Measurements from ENCODE around the gene LDHD. TPM values are rescaled to one million over a fixed set of nuclear protein-coding genes. Genes with fewer than 3 reads are reported as not detected.
A peak's percentile ranks its signal among the peaks of the same experiment; 100 is the strongest.

LDHD gene
- total and polyA plus RNA-seq, 5 donors from 2014 or later: 0.10 to 0.32 (median 0.15) TPM; not detected in 2

DNA sequence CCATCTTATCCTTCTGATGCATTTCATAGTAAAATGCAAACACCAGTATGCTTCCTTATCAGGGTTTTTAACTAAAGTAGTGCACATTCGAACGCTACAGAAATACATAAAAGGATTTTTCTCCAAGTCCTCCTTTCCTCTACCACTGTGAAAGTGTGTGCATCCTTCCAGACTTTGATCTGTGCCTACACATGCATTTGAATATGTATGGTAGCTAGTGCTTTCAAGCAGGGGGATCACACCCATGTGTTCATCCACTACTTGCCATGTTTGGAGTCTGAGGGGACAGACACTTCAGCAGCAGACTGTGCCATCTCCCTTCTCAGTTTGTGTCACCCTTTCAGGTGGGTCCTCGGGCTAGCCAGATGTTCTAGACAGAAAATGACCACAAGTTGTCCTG, 14.9 kb downstream of the LDHD start:
- DNase-seq (no peak), ATAC-seq (ENCODE audit: low read depth in 2 of 2) (no peak)
- H3K4me1 ChIP-seq (ENCODE audit: control insufficient read depth, insufficient read depth, low read length, poor library complexity, severe bottlenecking): peaks cover 52% of the 10 kb centered on the region
- H3K9me3 ChIP-seq (ENCODE audit: control insufficient read depth in 2 of 2, low read length in 2 of 2): no peaks in the 10 kb centered on the region
- Mint-ChIP-seq H3K9me3 (peaks cover 0 to 3% (median 0%) of the 10 kb centered on the region in 7 donors), H3K36me3 (no peaks in the 10 kb centered on the region), H3K27ac (peak overlapping the region in 2 of 3 donors; percentile 55 to 77), H3K27me3 (no peaks in the 10 kb centered on the region), H3K4me1 (peaks cover 6 to 62% (median 40%) of the 10 kb centered on the region in 4 donors), H3K4me3 (no peak overlapping the region)
- no peaks in the 10 kb centered on the region for H3K36me3 ChIP-seq (ENCODE audit: control insufficient read depth, insufficient read depth, low read length)
- H3K27me3 ChIP-seq (ENCODE audit: control insufficient read depth, insufficient read depth, low read length): no peaks in the 10 kb centered on the region
- H3K4me3 ChIP-seq (ENCODE audit: low read depth, low read length): no peak overlapping the region
- H3K27ac ChIP-seq (ENCODE audit: insufficient read depth, low read length, poor library complexity, severe bottlenecking): no peak overlapping the region

- Histone ChIP-seq H3K4me3 (ENCODE audit: low read depth, low read length) (no peak overlapping the region), H3K27ac (ENCODE audit: insufficient read depth, low read length, poor library complexity, severe bottlenecking) (peak overlapping the region; percentile 93), H3K4me1 (ENCODE audit: control insufficient read depth, insufficient read depth, low read length, poor library complexity, severe bottlenecking) (peaks cover 42% of the 10 kb centered on the region), H3K9me3 (ENCODE audit: control insufficient read depth in 2 of 2, low read length in 2 of 2) (no peaks in the 10 kb centered on the region), H3K36me3 (ENCODE audit: control insufficient read depth, insufficient read depth, low read length) (no peaks in the 10 kb centered on the region), H3K27me3 (ENCODE audit: control insufficient read depth, insufficient read depth, low read length) (no peaks in the 10 kb centered on the region)
- Mint-ChIP-seq H3K9me3 (peaks cover 0 to 3% (median 0%) of the 10 kb centered on the region in 7 donors), H3K27me3 (no peaks in the 10 kb centered on the region), H3K4me3 (peak overlapping the region in 1 of 4 donors; percentile 78), H3K27ac (peak overlapping the region; percentile 71 to 93 (median 88)), H3K36me3 (no peaks in the 10 kb centered on the region), H3K4me1 (peaks cover 6 to 55% (median 37%) of the 10 kb centered on the region in 4 donors)
- DNase-seq: no peak
- no peak for ATAC-seq (ENCODE audit: low read depth in 2 of 2)
Observed at GRCh38 chr16:75100603-75100990, 16.0 kb downstream of the LDHD start.

DNA sequence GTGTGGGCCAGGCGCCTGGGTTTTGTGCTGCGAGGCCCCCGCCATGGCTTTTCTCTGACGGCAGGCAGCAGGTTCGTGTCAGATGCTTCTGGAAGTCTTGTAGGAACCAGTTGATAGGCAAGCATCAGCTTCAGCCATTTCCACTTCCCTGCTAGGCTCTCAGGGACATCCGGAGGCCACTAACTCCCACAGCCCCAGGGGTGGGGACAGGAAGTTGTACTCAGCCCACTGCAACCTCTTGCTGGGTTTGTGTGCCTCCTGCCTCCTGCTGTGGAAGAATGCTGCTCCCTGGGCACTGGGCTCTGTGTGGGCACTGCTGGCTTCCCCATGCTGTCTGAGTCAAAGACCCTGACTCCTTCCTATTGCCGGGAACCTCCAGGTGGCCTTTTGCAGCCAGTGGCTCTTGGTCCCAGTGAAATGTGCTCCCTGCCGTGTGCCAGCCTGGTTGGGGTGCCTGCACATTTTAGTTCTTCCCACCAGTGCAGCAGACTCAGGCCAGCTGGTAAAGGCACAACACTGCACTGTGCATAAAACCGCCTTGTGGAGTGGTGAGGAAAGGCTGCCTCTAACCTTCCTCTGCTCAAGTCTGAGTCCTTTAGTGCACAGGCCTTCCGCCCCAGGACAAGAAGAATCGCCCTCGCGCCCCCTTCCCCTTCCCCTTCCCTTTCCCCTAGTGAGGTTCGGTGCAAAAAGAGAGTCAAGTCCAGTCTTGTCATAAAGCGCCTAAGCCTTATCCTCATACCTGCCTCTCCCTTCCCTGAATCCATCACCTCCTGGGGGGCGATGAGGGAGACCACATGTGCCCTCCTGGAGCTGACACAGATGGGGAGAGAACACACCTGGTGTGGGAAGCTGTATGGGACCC, 16.6 kb downstream of the LDHD start:
- peaks cover 6 to 50% (median 34%) of the 10 kb centered on the region in 4 donors for H3K4me1 Mint-ChIP-seq
- Histone ChIP-seq H3K9me3 (ENCODE audit: control insufficient read depth in 2 of 2, low read length in 2 of 2) (no peaks in the 10 kb centered on the region), H3K4me1 (ENCODE audit: control insufficient read depth, insufficient read depth, low read length, poor library complexity, severe bottlenecking) (peaks cover 36% of the 10 kb centered on the region), H3K36me3 (ENCODE audit: control insufficient read depth, insufficient read depth, low read length) (no peaks in the 10 kb centered on the region), H3K27me3 (ENCODE audit: control insufficient read depth, insufficient read depth, low read length) (no peaks in the 10 kb centered on the region), H3K27ac (ENCODE audit: insufficient read depth, low read length, poor library complexity, severe bottlenecking) (peak overlapping the region; percentile 93), H3K4me3 (ENCODE audit: low read depth, low read length) (peak overlapping the region; percentile 37)
- H3K36me3 Mint-ChIP-seq: no peaks in the 10 kb centered on the region
- H3K27ac Mint-ChIP-seq: peak overlapping the region; percentile 88 to 93 (median 93)
- ATAC-seq (ENCODE audit: low read depth in 2 of 2): peak; percentile 56 to 61
- peak overlapping the region; percentile 50 to 82 (median 68) for H3K4me3 Mint-ChIP-seq
- H3K9me3 Mint-ChIP-seq: peaks cover 0 to 3% (median 0%) of the 10 kb centered on the region in 7 donors
- DNase-seq: peak; percentile 20 to 75 (median 28)
- no peaks in the 10 kb centered on the region for H3K27me3 Mint-ChIP-seq

- Histone ChIP-seq H3K9me3 (ENCODE audit: control insufficient read depth in 2 of 2, low read length in 2 of 2) (no peaks in the 10 kb centered on the region), H3K4me1 (ENCODE audit: control insufficient read depth, insufficient read depth, low read length, poor library complexity, severe bottlenecking) (peaks cover 35% of the 10 kb centered on the region), H3K27ac (ENCODE audit: insufficient read depth, low read length, poor library complexity, severe bottlenecking) (peak overlapping the region; percentile 93), H3K27me3 (ENCODE audit: control insufficient read depth, insufficient read depth, low read length) (no peaks in the 10 kb centered on the region), H3K36me3 (ENCODE audit: control insufficient read depth, insufficient read depth, low read length) (no peaks in the 10 kb centered on the region), H3K4me3 (ENCODE audit: low read depth, low read length) (peak overlapping the region; percentile 57)
- ATAC-seq (ENCODE audit: low read depth in 2 of 2) (no peak), DNase-seq (no peak)
- peak overlapping the region; percentile 50 to 82 (median 76) for H3K4me3 Mint-ChIP-seq
- H3K4me1 Mint-ChIP-seq: peaks cover 6 to 50% (median 34%) of the 10 kb centered on the region in 4 donors
- no peaks in the 10 kb centered on the region for H3K36me3 Mint-ChIP-seq
- peak overlapping the region; percentile 93 to 95 (median 93) for H3K27ac Mint-ChIP-seq
- H3K9me3 Mint-ChIP-seq: peaks cover 0 to 3% (median 0%) of the 10 kb centered on the region in 7 donors
- H3K27me3 Mint-ChIP-seq: no peaks in the 10 kb centered on the region
Observed at GRCh38 chr16:75099075-75099667, 17.4 kb downstream of the LDHD start.

DNA sequence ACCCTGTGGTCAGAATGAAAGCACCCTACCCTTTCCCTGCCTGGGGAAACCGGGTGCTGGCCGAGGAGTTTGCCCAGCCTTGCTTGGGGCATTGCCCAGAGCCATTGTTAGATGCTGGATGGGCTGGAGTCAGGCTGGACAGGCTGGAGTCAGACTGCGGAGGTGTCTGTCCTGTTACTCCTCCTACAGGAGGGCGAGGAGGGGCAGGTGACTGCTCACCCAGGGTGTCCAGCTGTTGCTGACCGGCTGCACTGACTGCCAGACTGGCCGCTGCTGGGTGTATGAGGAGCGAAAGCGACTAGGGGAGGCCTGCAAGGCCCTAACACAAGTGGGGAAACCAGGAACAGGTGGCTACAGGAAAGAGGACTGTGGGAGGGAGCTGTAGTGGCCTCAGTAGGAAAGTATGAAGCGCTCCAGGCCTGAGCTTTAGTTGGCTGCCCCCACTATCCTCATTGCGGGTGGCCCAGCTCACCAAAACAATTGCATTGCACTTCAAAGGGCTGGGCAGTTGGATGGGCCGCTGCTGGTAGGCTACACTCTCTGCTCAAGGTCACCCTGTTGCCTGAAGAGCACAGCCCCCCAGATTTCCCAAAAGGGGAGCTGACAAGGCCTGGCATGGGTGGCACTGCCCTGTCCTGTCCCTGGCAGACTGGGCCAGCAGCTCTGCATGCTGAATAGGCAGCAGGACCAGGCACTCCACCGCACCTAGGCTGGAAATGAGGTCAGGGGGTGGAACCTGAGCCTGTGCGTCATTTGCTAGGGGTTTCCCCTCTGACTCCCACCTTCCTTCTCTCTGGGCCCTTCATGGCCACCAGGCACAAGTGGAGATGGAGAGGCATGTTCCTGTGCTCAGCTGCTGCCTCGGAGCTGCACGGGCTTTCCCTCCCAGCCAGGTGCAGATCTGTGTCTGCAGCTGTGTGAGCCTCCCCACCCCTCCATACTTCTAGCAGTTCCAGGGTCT, 18.4 kb downstream of the LDHD start:
- peaks cover 0 to 2% (median 0%) of the 10 kb centered on the region in 7 donors for H3K9me3 Mint-ChIP-seq
- Histone ChIP-seq H3K27ac (ENCODE audit: insufficient read depth, low read length, poor library complexity, severe bottlenecking) (peak overlapping the region; percentile 93), H3K4me3 (ENCODE audit: low read depth, low read length) (peak overlapping the region; percentile 57), H3K9me3 (ENCODE audit: control insufficient read depth in 2 of 2, low read length in 2 of 2) (no peaks in the 10 kb centered on the region), H3K36me3 (ENCODE audit: control insufficient read depth, insufficient read depth, low read length) (no peaks in the 10 kb centered on the region), H3K27me3 (ENCODE audit: control insufficient read depth, insufficient read depth, low read length) (no peaks in the 10 kb centered on the region), H3K4me1 (ENCODE audit: control insufficient read depth, insufficient read depth, low read length, poor library complexity, severe bottlenecking) (peaks cover 35% of the 10 kb centered on the region)
- H3K27me3 Mint-ChIP-seq: no peaks in the 10 kb centered on the region
- DNase-seq (peak; percentile 57 to 73 (median 72)), ATAC-seq (ENCODE audit: low read depth in 2 of 2) (peak; percentile 89 to 90)
- H3K4me1 Mint-ChIP-seq: peaks cover 6 to 50% (median 34%) of the 10 kb centered on the region in 4 donors
- H3K4me3 Mint-ChIP-seq: peak overlapping the region; percentile 39 to 75 (median 66)
- H3K36me3 Mint-ChIP-seq: no peaks in the 10 kb centered on the region
- H3K27ac Mint-ChIP-seq: peak overlapping the region; percentile 93 to 95 (median 93)

DNA sequence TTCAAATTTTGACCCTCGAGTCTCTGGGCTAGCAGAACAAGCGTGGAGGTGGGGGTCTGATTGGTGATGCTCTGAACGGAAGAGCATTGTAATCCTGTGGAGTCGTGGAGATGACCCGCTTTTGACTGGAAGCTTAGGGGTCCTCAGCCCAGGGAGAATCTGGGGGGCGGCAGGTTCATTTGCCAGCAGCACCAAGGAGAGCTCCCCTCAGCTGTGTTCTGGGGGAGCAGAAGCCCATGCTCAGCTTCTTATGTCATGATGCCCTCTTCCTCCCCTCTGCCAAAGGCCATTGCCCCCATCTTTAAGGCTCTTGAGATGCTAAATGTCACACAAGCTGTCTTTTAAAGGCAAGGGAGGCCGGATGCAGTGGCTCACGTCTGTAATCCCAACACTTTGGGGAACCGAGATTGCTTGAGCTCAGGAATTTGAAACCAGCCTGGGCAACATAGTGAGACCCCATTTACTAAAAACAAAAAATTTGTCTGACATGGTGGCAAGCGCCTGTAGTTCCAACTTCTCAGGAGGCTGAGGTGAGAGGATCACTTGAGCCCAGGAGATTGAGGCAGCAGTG, 19.3 kb downstream of the LDHD start:
- peaks cover 6 to 46% (median 29%) of the 10 kb centered on the region in 4 donors for H3K4me1 Mint-ChIP-seq
- H3K4me1 ChIP-seq (ENCODE audit: control insufficient read depth, insufficient read depth, low read length, poor library complexity, severe bottlenecking): peaks cover 35% of the 10 kb centered on the region
- DNase-seq (no peak), ATAC-seq (ENCODE audit: low read depth in 2 of 2) (no peak)
- H3K4me3 Mint-ChIP-seq: peak overlapping the region in 1 of 4 donors; percentile 43
- no peaks in the 10 kb centered on the region for H3K27me3 Mint-ChIP-seq
- no peaks in the 10 kb centered on the region for H3K9me3 ChIP-seq (ENCODE audit: control insufficient read depth in 2 of 2, low read length in 2 of 2)
- no peak overlapping the region for H3K4me3 ChIP-seq (ENCODE audit: low read depth, low read length)
- peak overlapping the region; percentile 71 to 87 (median 74) for H3K27ac Mint-ChIP-seq
- no peaks in the 10 kb centered on the region for H3K36me3 ChIP-seq (ENCODE audit: control insufficient read depth, insufficient read depth, low read length)
- peak overlapping the region; percentile 93 for H3K27ac ChIP-seq (ENCODE audit: insufficient read depth, low read length, poor library complexity, severe bottlenecking)
- H3K27me3 ChIP-seq (ENCODE audit: control insufficient read depth, insufficient read depth, low read length): no peaks in the 10 kb centered on the region
- no peaks in the 10 kb centered on the region for H3K36me3 Mint-ChIP-seq
- H3K9me3 Mint-ChIP-seq: peaks cover 0 to 2% (median 0%) of the 10 kb centered on the region in 7 donors

DNA sequence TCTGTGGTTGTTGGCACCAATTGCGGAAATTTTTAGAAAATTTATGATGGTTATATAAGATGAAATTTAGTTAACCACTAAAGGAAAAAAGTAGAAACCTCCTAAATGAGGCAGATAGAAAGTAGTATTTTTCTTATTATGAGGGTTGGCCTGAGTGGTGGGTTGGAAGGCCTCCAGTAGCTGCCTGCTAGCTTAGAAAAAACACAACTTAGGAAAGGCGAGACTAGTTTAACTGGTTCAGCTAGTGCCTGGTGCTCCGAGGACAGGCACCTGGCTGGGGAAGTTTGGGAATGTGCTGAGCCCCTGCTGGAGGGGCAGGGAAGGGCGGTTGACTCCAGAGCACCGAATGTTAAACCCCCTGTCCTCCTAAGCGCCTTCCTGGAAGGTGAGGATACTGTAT, 19.9 kb downstream of the LDHD start:
- Histone ChIP-seq H3K4me3 (ENCODE audit: low read depth, low read length) (no peak overlapping the region), H3K9me3 (ENCODE audit: control insufficient read depth in 2 of 2, low read length in 2 of 2) (no peaks in the 10 kb centered on the region), H3K4me1 (ENCODE audit: control insufficient read depth, insufficient read depth, low read length, poor library complexity, severe bottlenecking) (peaks cover 35% of the 10 kb centered on the region), H3K36me3 (ENCODE audit: control insufficient read depth, insufficient read depth, low read length) (no peaks in the 10 kb centered on the region), H3K27ac (ENCODE audit: insufficient read depth, low read length, poor library complexity, severe bottlenecking) (peak overlapping the region; percentile 25), H3K27me3 (ENCODE audit: control insufficient read depth, insufficient read depth, low read length) (no peaks in the 10 kb centered on the region)
- H3K27ac Mint-ChIP-seq: peak overlapping the region; percentile 52 to 87 (median 74)
- no peak for ATAC-seq (ENCODE audit: low read depth in 2 of 2)
- H3K4me3 Mint-ChIP-seq: peak overlapping the region in 2 of 4 donors; percentile 2 to 46
- peaks cover 0 to 2% (median 0%) of the 10 kb centered on the region in 7 donors for H3K9me3 Mint-ChIP-seq
- H3K36me3 Mint-ChIP-seq: no peaks in the 10 kb centered on the region
- no peaks in the 10 kb centered on the region for H3K27me3 Mint-ChIP-seq
- no peak for DNase-seq
- peaks cover 4 to 45% (median 28%) of the 10 kb centered on the region in 4 donors for H3K4me1 Mint-ChIP-seq
